Trophoblast cell (in vitro differentiated cells and primary cell): Measurements from ENCODE around the gene PRSS3.
"Not testable (repeated sequence)": the region's sequence is repeated elsewhere in the genome, so short reads cannot be mapped to it uniquely, and the experiment has no call there.

Experiments used
- DNase-seq, 2 donors: peaks; one replicate each; pipeline ENCODE4 v3.0.0-alpha.2; 2016
- H2AFZ ChIP-seq: 2 replicates; pipeline ENCODE4 v1.6.1; 2013; ENCODE audit warnings: low read length, moderate library complexity, mild to moderate bottlenecking; ENCODE audit not compliant: insufficient read depth, poor library complexity
- H2AK5ac ChIP-seq: 2 replicates; pipeline ENCODE4 v1.6.1; 2013; ENCODE audit warnings: mild to moderate bottlenecking, low read length
- H2BK120ac ChIP-seq: 2 replicates; pipeline ENCODE4 v1.6.1; 2013; ENCODE audit warnings: low read length, mild to moderate bottlenecking, moderate library complexity; ENCODE audit not compliant: insufficient read depth, poor library complexity
- H2BK12ac ChIP-seq: 2 replicates; pipeline ENCODE4 v1.6.1; 2013; ENCODE audit warnings: mild to moderate bottlenecking, low read length, moderate library complexity
- H2BK5ac ChIP-seq: 2 replicates; pipeline ENCODE4 v1.6.1; 2013; ENCODE audit warnings: low read length, low read depth, moderate library complexity, mild to moderate bottlenecking; ENCODE audit not compliant: poor library complexity
- H3K14ac ChIP-seq: 2 replicates; pipeline ENCODE4 v1.6.1; 2013; ENCODE audit warnings: mild to moderate bottlenecking, low read length
- H3K18ac ChIP-seq: 2 replicates; pipeline ENCODE4 v1.6.1; 2013; ENCODE audit warnings: mild to moderate bottlenecking, low read length
- H3K23ac ChIP-seq: 2 replicates; pipeline ENCODE4 v1.6.1; 2013; ENCODE audit warnings: low read length
- H3K27ac ChIP-seq: 2 replicates; pipeline ENCODE4 v1.5.1; 2013; ENCODE audit warnings: low read depth, mild to moderate bottlenecking, inconsistent platforms, low read length, moderate library complexity
- H3K27me3 ChIP-seq: 2 replicates; pipeline ENCODE4 v1.6.1; 2013; ENCODE audit warnings: inconsistent platforms, mild to moderate bottlenecking, low read length, moderate library complexity; ENCODE audit not compliant: insufficient read depth
- H3K36me3 ChIP-seq, 2 experiments: 1 replicate in 1 of 2; 2 replicates in 1 of 2; pipeline ENCODE4 v1.6.1; 2013; ENCODE audit warnings: low read length in 2 of 2, mild to moderate bottlenecking in 2 of 2, moderate library complexity in 1 of 2; ENCODE audit not compliant: insufficient read depth in 2 of 2, control insufficient read depth in 1 of 2
- H3K4ac ChIP-seq: 2 replicates; pipeline ENCODE4 v1.6.1; 2013; ENCODE audit warnings: low read depth, mild to moderate bottlenecking, low read length, moderate library complexity
- H3K4me1 ChIP-seq, 2 experiments: 1 replicate in 1 of 2; 2 replicates in 1 of 2; pipeline ENCODE4 v1.6.1; 2013; ENCODE audit warnings: low read length in 2 of 2, mild to moderate bottlenecking in 2 of 2, moderate library complexity in 1 of 2; ENCODE audit not compliant: insufficient read depth in 2 of 2, control insufficient read depth in 1 of 2
- H3K4me2 ChIP-seq: 2 replicates; pipeline ENCODE4 v1.6.1; 2013; ENCODE audit warnings: inconsistent platforms, mild to moderate bottlenecking, low read length, moderate library complexity
- H3K4me3 ChIP-seq: 2 replicates; pipeline ENCODE4 v1.5.1; 2013; ENCODE audit warnings: mild to moderate bottlenecking, low read depth, low read length, inconsistent platforms
- H3K79me1 ChIP-seq: one replicate; pipeline ENCODE4 v1.6.1; 2013; ENCODE audit warnings: low read length
- H3K79me2 ChIP-seq: 2 replicates; pipeline ENCODE4 v1.6.1; 2013; ENCODE audit warnings: low read length, mild to moderate bottlenecking; ENCODE audit not compliant: control insufficient read depth, insufficient read depth, poor library complexity
- H3K9ac ChIP-seq: 2 replicates; pipeline ENCODE4 v1.6.1; 2013; ENCODE audit warnings: mild to moderate bottlenecking, low read length
- H3K9me3 ChIP-seq: 2 replicates; pipeline ENCODE4 v1.6.1; 2013; ENCODE audit warnings: low read depth, mild to moderate bottlenecking, control low read depth, inconsistent platforms, low read length; ENCODE audit not compliant: insufficient read depth
- H4K12ac ChIP-seq: 2 replicates; pipeline ENCODE4 v1.6.1; 2013; ENCODE audit warnings: low read depth, mild to moderate bottlenecking, low read length, moderate library complexity
- H4K8ac ChIP-seq: 2 replicates; pipeline ENCODE4 v1.6.1; 2013; ENCODE audit warnings: low read depth, mild to moderate bottlenecking, low read length, moderate library complexity
- H4K91ac ChIP-seq: one replicate; pipeline ENCODE4 v1.6.1; 2013; ENCODE audit warnings: low read depth, mild to moderate bottlenecking, low read length, moderate library complexity
- WGBS: extraction: QIAGEN DNeasy Blood & Tissue Kit; methylation state at CpG from one replicate; pipeline ENCODE4 v1.1.7; 2013; ENCODE audit warnings: missing lambda C conversion rate; ENCODE audit not compliant: insufficient read length, insufficient coverage; ENCODE audit errors: extremely low coverage; 5-methylcytosine and 5-hydroxymethylcytosine counted together

PRSS3 gene

GRCh38 chr9:33800886-33801285, 5.5 kb downstream of the PRSS3 start:
- Histone ChIP-seq H3K79me2 (no peaks in the 10 kb centered on the region), H2BK12ac (no peak overlapping the region), H3K14ac (no peak overlapping the region), H3K79me1 (no peaks in the 10 kb centered on the region), H2BK5ac (no peak overlapping the region), H3K4me1 (no peaks in the 10 kb centered on the region), H3K4ac (no peak overlapping the region), H4K91ac (no peak overlapping the region), H2BK120ac (no peak overlapping the region), H3K18ac (no peak overlapping the region), H3K27ac (no peak overlapping the region), H2AK5ac (no peak overlapping the region), H4K12ac (no peak overlapping the region), H3K9ac (no peak overlapping the region), H3K23ac (no peak overlapping the region), H3K36me3 (no peaks in the 10 kb centered on the region), H3K27me3 (no peaks in the 10 kb centered on the region), H4K8ac (no peak overlapping the region), H3K4me3 (no peak overlapping the region), H3K9me3 (peaks cover 9% of the 10 kb centered on the region), H3K4me2 (no peak overlapping the region), H2AFZ (no peak overlapping the region)
- DNase-seq, result no peak
- WGBS, result no CpG with 5 or more reads among the region's 2 CpGs

GRCh38 chr9:33801943-33802500, 6.7 kb downstream of the PRSS3 start:
- not testable (repeated sequence) for DNase-seq, H2AK5ac ChIP-seq, H4K12ac ChIP-seq, H2BK120ac ChIP-seq, H3K14ac ChIP-seq, H2BK5ac ChIP-seq, H3K27ac ChIP-seq, H4K8ac ChIP-seq, H3K4me2 ChIP-seq, H3K4me3 ChIP-seq, H3K23ac ChIP-seq, H2BK12ac ChIP-seq, H3K4me1 ChIP-seq, H3K27me3 ChIP-seq, H3K9ac ChIP-seq, H2AFZ ChIP-seq, H3K79me2 ChIP-seq, H3K4ac ChIP-seq, H3K9me3 ChIP-seq, H3K36me3 ChIP-seq, H4K91ac ChIP-seq, H3K79me1 ChIP-seq, H3K18ac ChIP-seq
- WGBS, result no CpG with 5 or more reads among the region's 2 CpGs

GRCh38 chr9:33804196-33804595, 8.8 kb downstream of the PRSS3 start:
- not testable (repeated sequence) for H3K23ac ChIP-seq, H4K8ac ChIP-seq, H2BK5ac ChIP-seq, H4K91ac ChIP-seq, H3K79me2 ChIP-seq, H3K4ac ChIP-seq, H2BK120ac ChIP-seq, H3K36me3 ChIP-seq, H3K27ac ChIP-seq, H3K18ac ChIP-seq, H3K4me1 ChIP-seq, H3K14ac ChIP-seq, H4K12ac ChIP-seq, H3K9me3 ChIP-seq, H3K79me1 ChIP-seq, H3K4me2 ChIP-seq, H2BK12ac ChIP-seq, DNase-seq, H3K27me3 ChIP-seq, H3K9ac ChIP-seq, H2AFZ ChIP-seq, H2AK5ac ChIP-seq, H3K4me3 ChIP-seq
- no CpG with 5 or more reads among the region's 3 CpGs for WGBS

GRCh38 chr9:33807156-33807555, 11.8 kb downstream of the PRSS3 start:
- no CpG with 5 or more reads among the region's 2 CpGs for WGBS
- not testable (repeated sequence) for H2AFZ ChIP-seq, H2BK120ac ChIP-seq, H3K79me1 ChIP-seq, H3K9me3 ChIP-seq, H4K12ac ChIP-seq, H4K8ac ChIP-seq, H3K4me1 ChIP-seq, H3K79me2 ChIP-seq, H3K36me3 ChIP-seq, H3K18ac ChIP-seq, H3K27me3 ChIP-seq, H3K23ac ChIP-seq, H3K9ac ChIP-seq, H2BK5ac ChIP-seq, H3K4ac ChIP-seq, H3K4me2 ChIP-seq, H3K14ac ChIP-seq, H4K91ac ChIP-seq, H2BK12ac ChIP-seq, H2AK5ac ChIP-seq, H3K4me3 ChIP-seq, H3K27ac ChIP-seq
- peak in 1 of 2 donors; percentile 11 for DNase-seq
